HepG2 (cell line): ENCODE data around the gene ADGRL1. TPM values are rescaled to one million over a fixed set of nuclear protein-coding genes. Genes with fewer than 3 reads are reported as not detected.
A peak's percentile ranks its signal among the peaks of the same experiment; 100 is the strongest.
"Not testable (repeated sequence)": the region's sequence is repeated elsewhere in the genome, so short reads cannot be mapped to it uniquely, and the experiment has no call there.

ENCODE experiments used
- ATAC-seq: fragments of 200-7000 bp; cut with Tn5 transposase; 3 replicates; pipeline ENCODE4 v1.9.1; 2020; ENCODE audit warnings: mild to moderate bottlenecking, moderate library complexity
- BruUV-seq: library from RNA; stranded (reverse); fragments of 400-500 nt; replicated peaks from 2 replicates; lab custom pipeline; 2021; lab: Mats Ljungman, UMichigan
- CTCF ChIA-PET: fragments of 300-600 bp; formaldehyde crosslinking; extraction: SDS; loops from one replicate; lab custom pipeline; 2021; ENCODE audit warnings: low total read pairs, inconsistent platforms, low intra/inter-chr PET ratio; lab: Yijun Ruan, JAX
- POLR2A ChIA-PET: fragments of 350-600 bp; sonication (Branson Sonifier 250); formaldehyde crosslinking; loops from one replicate; lab custom pipeline; 2020; ENCODE audit warnings: antibody characterized with exemption, inconsistent platforms; lab: Yijun Ruan, JAX
- DNase-seq: peaks from one replicate; pipeline ENCODE4 v3.0.0-alpha.2; 2015; ENCODE audit warnings: low spot score
- FAIRE-seq: peaks from 3 replicates; lab custom pipeline; 2011; peaks lifted over from hg19 to GRCh38; lab: Jason Lieb, UNC
- H2AFZ ChIP-seq: one replicate; pipeline ENCODE4 v1.6.1; 2011; ENCODE audit warnings: low read length, inconsistent platforms
- H3K27ac ChIP-seq: fragments of 300-600 bp; 3 replicates; pipeline ENCODE4 v1.8.0; 2011; ENCODE audit warnings: mixed run types, mild to moderate bottlenecking, mixed read lengths, low read length, inconsistent platforms; ENCODE audit not compliant: insufficient read depth; ENCODE audit errors: extremely low read length
- H3K27me3 ChIP-seq, 2 experiments: fragments of 200-600 bp in 1 of 2; 2 replicates in 1 of 2; 3 replicates in 1 of 2; pipeline versions ENCODE4 v1.6.0 to v1.8.0; 2011; ENCODE audit warnings: low read length in 2 of 2, mild to moderate bottlenecking in 2 of 2, moderate library complexity in 2 of 2, inconsistent platforms in 1 of 2; ENCODE audit not compliant: insufficient read depth in 2 of 2, control insufficient read depth in 1 of 2
- H3K36me3 ChIP-seq, 2 experiments: fragments of 200-600 bp in 1 of 2; replicated peaks in 1 of 2; 2 replicates in 1 of 2; 3 replicates in 1 of 2; pipeline versions ENCODE4 v1.5.1 to v1.8.0; 2011; ENCODE audit warnings: low read length in 2 of 2, inconsistent platforms in 1 of 2; ENCODE audit not compliant: insufficient read depth in 2 of 2, control insufficient read depth in 1 of 2
- H3K4me1 ChIP-seq: 2 replicates; pipeline ENCODE4 v1.5.1; 2012; ENCODE audit warnings: low read length, inconsistent platforms; ENCODE audit not compliant: insufficient read depth
- H3K4me2 ChIP-seq: 2 replicates; pipeline ENCODE4 v1.6.0; 2011; ENCODE audit warnings: low read depth, low read length, inconsistent platforms
- H3K4me3 ChIP-seq, 3 experiments: fragments of 200-600 bp in 1 of 3; sonication (generic), shearing (Covaris generic) in 1 of 3; replicated peaks in 1 of 3; 2 replicates each; pipeline ENCODE4 v1.5.1; 2011 to 2016; ENCODE audit warnings: low read length in 3 of 3, inconsistent platforms in 2 of 3, low read depth in 2 of 3, mild to moderate bottlenecking in 2 of 3, control low read depth in 1 of 3, mixed read lengths in 1 of 3; ENCODE audit not compliant: insufficient read depth in 1 of 3
- H3K79me2 ChIP-seq: one replicate; pipeline ENCODE4 v1.6.1; 2011; ENCODE audit warnings: low read length, inconsistent platforms; ENCODE audit not compliant: insufficient read depth
- H3K9ac ChIP-seq: 2 replicates; pipeline ENCODE4 v1.6.0; 2011; ENCODE audit warnings: mild to moderate bottlenecking, low read depth, low read length, inconsistent platforms; ENCODE audit not compliant: insufficient read depth
- H3K9me3 ChIP-seq: 2 replicates; pipeline ENCODE4 v1.5.1; 2012; ENCODE audit warnings: mild to moderate bottlenecking, low read length
- H4K20me1 ChIP-seq: 2 replicates; pipeline ENCODE4 v1.6.0; 2011; ENCODE audit warnings: inconsistent platforms, mild to moderate bottlenecking, low read length, moderate library complexity; ENCODE audit not compliant: insufficient read depth
- WGBS: methylation state at CpG from one replicate; pipeline ENCODE4 v1.1.6; 2017; ENCODE audit warnings: low lambda C conversion rate; 5-methylcytosine and 5-hydroxymethylcytosine counted together
- in situ Hi-C: cut with HindIII; loops from 2 replicates; pipeline ENCODE4 v1.10.0; 2017; ENCODE audit warnings: low pct_unique_long_range_greater_than_20kb; ENCODE audit not compliant: extremely low pct_ligation_motif_present
- intact Hi-C: fragments of 100-400 bp; cut with micrococcal nuclease; formaldehyde crosslinking; loops from one replicate; pipeline ENCODE4 v1.10.0; 2022; ENCODE audit not compliant: unreplicated experiment
- polyA plus RNA-seq, 8 experiments: library from polyadenylated mRNA; depleted of rRNA in 3 of 8; stranded (reverse) in 7 of 8; unstranded in 1 of 8; fragments of >200 nt; fragmentation: Illumina TruSeq in 4 of 8; extraction: Trizol in 4 of 8; gene quantifications; 2 replicates each; pipeline versions ENCODE4 v1.2.1 to v1.2.3, GENCODE V29; 2011 to 2016; ENCODE audit warnings: low read depth in 4 of 8, missing spikeins in 1 of 8, mixed read lengths in 1 of 8; ENCODE audit not compliant: insufficient read depth in 1 of 8
- total RNA-seq, 5 experiments: library from RNA; depleted of rRNA; stranded (reverse); fragments of >200 nt; fragmentation: Illumina TruSeq; extraction: Trizol; gene quantifications; 2 replicates each; pipeline ENCODE4 v1.2.3, GENCODE V29; 2016; ENCODE audit warnings: low read depth in 1 of 5

The ADGRL1 gene
- total and polyA plus RNA-seq, 2 of the 13 experiments (the other 11 are each of a cell fraction or from before 2014, with no cell fraction given), result 0.49 to 1.7 TPM

DNA sequence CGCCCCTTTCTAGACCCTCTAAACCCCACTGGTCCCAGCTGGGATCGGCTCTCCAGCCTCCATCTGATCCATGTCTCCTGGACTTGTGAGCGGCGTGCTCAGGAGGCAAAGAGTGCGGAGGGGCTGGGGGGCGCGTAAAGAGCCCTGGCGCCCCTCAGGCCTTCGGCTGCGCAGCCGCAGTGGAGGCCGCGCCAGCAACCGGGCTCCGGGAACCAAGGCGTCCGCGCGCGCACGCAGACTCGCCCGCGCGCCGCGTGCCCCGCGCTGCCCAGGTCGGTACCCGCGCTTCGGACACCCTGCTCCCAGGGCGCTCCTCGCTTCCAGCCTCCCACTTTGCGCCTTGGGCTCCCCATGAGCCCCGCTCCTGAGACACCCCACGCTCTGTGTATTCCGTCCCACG is 3.4 kb upstream of the ADGRL1 start:
- H2AFZ ChIP-seq, H3K27ac ChIP-seq, H3K4me1 ChIP-seq, ATAC-seq, in situ Hi-C loops, CTCF ChIA-PET, H3K9me3 ChIP-seq, BruUV-seq, H3K79me2 ChIP-seq, DNase-seq, POLR2A ChIA-PET, FAIRE-seq, H3K4me2 ChIP-seq, H4K20me1 ChIP-seq, H3K4me3 ChIP-seq, H3K36me3 ChIP-seq, intact Hi-C loops, H3K9ac ChIP-seq: not testable (repeated sequence)
- peaks cover 0 to 14% of the 10 kb centered on the region in 2 experiments; a peak in 2 of 5 replicates for H3K27me3 ChIP-seq
- 33% methylated on average over 8 of the region's 40 CpGs for WGBS

DNA sequence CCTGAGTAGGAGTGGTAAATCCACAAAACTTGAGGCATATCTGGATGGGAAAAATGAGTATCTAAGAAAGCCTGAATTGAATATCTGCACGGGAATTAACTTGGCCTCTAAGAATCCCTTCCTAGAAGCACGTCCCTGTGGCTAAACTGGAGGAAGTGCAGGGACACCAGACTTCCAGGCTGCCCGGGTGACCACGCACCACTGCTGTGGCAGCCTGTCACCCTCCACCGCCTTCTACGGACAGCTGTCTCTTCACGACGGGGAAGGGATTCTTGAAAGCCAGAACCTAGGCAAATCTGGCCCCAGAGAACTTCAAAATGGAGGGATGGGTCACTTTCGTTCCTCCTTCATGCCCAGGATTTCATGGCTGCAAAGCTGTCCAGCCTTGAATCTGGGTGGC is 2.5 kb upstream of the ADGRL1 start:
- H3K9me3 ChIP-seq, H4K20me1 ChIP-seq, H3K4me3 ChIP-seq, ATAC-seq, H3K36me3 ChIP-seq, H3K9ac ChIP-seq, intact Hi-C loops, H3K4me2 ChIP-seq, CTCF ChIA-PET, FAIRE-seq, H3K79me2 ChIP-seq, H3K27ac ChIP-seq, DNase-seq, in situ Hi-C loops, BruUV-seq, H2AFZ ChIP-seq, H3K4me1 ChIP-seq, POLR2A ChIA-PET: not testable (repeated sequence)
- H3K27me3 ChIP-seq, result peaks cover under 1 to 14% of the 10 kb centered on the region in 2 experiments; a peak in 2 of 5 replicates
- WGBS, result 0% methylated on average over 3 of the region's 9 CpGs

DNA sequence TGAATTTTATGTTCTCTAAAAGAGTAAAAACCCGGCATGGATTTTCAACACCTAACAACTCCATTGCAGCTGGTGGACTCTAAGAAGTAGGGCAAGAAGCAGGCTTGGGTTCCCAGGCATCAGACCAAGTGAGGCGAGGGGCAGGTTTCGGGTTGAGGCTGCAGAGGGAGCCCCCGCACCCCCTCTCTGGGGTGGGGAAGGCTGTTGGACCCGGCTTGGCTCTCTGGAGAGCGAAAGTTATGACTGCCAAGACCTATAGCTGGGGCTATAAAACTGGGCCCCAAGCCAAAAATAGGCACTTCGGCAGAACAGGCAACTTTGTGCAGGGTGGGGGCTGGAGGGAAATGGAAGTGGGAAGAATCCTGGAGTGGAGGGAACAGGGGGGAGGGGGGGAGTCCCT is 1.8 kb upstream of the ADGRL1 start:
- H3K9ac ChIP-seq, FAIRE-seq, H3K36me3 ChIP-seq, DNase-seq, CTCF ChIA-PET, H3K27ac ChIP-seq, H2AFZ ChIP-seq, intact Hi-C loops, H4K20me1 ChIP-seq, POLR2A ChIA-PET, in situ Hi-C loops, H3K79me2 ChIP-seq, H3K4me1 ChIP-seq, ATAC-seq, H3K9me3 ChIP-seq, BruUV-seq: not testable (repeated sequence)
- WGBS, result 23% methylated on average over 7 of the region's 7 CpGs
- Histone ChIP-seq H3K4me3 (peak overlapping the region in 1 of 3 experiments; percentile 78; a peak in 1 of 6 replicates), H3K27me3 (peaks cover 2 to 14% of the 10 kb centered on the region in 2 experiments; a peak in 2 of 5 replicates), H3K4me2 (peak overlapping the region; percentile 69)
